HG03280 (cell line): ENCODE measurements around the gene FLOT2.
"Not testable (repeated sequence)": the region's sequence is repeated elsewhere in the genome, so short reads cannot be mapped to it uniquely, and the experiment has no call there.

Experiments used
- ATAC-seq: cut with Tn5 transposase; IDR thresholded peaks from one replicate; pipeline ENCODE4 v1.9.1; 2021; ENCODE audit warnings: mild to moderate bottlenecking, moderate library complexity; ENCODE audit not compliant: unreplicated experiment

Gene FLOT2

DNA sequence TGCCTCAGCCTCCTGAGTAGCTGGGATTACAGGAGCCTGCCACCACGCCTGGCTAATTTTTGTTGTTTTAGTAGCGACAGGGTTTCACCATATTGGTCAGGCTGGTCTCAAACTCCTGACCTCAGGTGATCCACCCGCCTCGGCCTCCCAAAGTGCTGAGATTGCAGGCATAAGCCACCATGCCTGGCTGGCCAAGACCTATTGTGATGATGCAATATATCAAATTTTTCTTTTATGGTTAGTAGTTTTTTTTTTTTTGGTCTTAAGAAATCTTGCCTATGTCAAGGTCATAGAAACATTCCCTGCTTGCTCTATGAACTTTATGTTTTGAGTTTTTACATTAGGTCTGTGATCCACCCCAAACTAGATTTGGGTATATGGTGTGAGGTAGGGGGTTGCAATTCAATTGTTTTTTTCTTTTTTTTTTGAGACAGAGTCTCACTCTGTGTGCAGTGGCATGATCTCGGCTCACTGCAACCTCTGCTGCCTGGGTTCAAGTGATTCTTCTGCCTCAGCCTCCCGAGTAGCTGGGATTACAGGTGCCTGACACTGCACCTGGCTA is 20.3 kb downstream of the FLOT2 start:
- ATAC-seq = not testable (repeated sequence)

DNA sequence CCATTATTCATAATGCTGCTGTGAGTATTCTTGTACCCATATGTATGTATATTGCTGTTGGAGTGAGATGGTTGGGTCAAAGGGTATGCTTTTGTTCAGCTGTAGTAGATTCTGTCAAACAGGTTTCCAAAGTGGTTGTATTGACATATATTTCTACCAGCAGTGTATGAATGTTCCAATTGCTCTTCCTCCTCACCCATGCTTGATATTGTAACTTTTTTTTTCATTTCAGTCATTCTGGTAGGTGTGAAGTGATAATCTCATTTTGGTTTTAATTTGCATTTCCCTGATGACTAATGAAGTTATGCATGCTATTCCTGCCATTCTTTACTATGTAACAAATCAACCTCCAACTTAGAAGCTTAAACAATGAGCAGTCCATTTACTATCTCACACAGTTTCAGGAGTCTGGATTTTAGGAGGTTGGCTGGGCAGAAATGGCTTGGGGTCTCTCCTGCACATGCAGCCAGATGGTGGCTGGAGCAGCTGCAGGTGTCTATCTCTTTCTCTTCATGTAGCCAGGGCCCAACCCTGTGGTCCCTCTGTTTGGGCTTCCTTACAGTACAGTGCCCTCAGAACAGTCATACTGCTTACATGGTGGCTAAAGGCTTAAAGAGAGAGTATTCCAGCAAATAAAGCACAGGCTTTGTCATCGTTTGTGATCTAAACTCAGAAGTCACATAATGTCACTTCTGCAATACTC is 21.5 kb downstream of the FLOT2 start:
- no peak for ATAC-seq

DNA sequence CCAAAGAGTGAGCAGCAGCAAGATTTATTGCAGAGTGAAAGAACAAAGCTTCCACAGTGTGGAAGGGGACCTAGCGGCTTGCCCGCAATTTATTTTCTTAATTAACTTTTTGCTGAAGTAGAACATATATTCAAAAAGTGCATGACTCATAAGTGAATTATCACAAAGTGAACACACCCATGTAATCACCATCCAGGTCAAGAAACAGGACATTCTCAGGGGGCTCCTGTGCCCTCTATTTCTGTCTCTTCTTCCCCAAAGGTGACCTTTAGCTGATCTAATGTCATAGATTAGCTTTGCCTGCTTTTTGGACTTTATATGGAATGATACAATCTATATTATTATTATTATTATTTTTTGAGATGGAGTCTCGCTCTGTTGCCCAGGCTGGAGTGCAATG is 22.8 kb downstream of the FLOT2 start:
- no peak for ATAC-seq

DNA sequence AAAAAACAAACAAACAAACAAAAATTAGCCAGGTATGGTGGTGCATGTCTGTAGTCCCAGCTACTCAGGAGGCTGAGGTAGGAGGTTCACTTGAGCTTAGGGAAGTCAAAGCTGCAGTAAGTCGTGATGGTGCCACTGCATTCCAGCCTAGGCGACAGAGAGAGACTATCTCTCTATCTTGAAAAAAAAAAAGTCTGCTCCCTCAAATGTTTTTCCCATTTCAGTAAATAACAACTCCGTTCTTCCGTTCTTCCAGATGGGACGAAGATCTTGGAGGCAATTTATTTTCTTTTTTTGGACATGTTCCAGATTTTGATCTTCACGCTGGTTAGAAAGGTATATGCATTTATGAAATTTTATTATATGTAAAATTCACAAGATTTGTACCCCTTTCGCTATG is 23.7 kb downstream of the FLOT2 start:
- ATAC-seq = no peak

DNA sequence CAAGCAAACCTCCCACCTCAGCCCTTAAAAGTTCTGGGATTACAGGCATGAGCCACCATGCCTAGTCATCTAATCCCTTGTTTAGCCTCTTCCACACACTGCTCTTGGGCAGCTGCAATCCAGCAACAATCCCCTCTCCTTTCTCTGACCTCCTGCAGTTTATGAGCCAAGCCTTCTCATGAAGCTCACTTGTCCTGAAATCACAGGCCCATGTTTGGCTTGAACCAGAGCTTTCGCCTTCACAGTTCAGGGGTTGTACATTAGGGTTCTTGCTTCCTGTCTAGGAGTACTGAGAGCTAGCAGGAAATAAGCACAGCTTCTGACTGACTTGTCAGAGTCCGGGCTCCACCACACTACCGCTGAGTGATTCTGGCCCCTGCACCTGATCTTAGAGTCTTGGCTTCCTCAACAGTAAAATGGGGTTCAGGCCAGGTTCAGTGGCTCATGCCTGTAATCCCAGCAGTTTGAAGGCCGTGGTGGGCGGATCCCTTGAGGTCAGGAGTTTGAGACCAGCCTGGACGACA is 26.4 kb downstream of the FLOT2 start:
- peak; percentile 96 for ATAC-seq

DNA sequence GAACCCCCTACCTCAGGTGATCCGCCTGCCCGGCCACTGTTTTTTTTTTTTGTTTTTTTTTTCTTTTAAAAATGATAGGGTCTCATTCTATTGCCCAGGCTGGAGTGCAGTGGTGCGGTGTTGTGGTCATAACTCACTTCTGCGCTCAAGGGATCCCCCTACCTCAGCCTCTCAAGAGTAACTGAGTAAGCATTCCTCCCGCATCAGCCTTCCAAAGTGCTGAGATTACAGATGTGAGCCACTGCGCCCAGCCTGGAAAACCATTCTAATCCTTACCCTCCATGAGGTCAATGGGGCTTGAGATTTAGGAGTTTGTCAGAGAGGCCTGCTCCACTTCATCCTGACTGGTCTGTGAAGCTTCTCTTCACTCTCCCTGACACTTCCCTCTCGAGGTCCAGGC is 30.3 kb downstream of the FLOT2 start:
- no peak for ATAC-seq

DNA sequence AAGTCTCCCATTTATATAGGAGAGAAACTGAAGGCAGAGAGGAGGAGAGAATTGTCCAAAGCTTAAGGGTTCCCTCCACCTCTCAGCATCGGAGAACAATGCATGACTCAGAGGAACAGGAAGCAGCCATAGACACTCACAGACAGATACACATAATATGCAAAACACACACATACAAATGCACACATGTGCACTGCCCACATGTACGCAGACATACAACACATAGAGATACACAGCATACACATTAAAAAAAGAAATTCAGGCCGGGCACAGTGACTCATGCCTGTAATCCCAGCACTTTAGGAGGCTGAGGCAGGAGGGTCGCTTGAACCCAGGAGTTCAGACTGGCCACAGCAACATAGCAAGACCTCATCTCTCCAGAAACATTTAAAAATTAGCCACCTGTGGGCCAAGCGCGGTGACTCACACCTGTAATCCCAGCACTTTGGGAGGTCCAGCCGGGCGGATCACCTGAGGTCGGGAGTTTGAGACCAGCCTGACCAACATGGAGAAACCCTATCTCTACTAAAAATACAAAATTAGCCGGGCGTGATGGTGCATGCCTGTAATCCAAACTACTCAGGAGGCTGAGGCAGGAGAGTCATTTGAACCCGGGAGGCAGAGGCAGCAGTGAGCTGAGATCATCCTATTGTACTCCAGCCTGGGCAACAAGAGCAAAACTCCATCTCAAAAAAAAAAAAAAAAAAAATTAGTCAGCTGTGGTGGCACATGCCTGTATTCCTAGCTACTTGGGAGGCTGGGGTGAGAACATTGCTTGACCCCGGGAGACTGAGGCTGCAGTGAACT is 31.4 kb downstream of the FLOT2 start:
- no peak for ATAC-seq

DNA sequence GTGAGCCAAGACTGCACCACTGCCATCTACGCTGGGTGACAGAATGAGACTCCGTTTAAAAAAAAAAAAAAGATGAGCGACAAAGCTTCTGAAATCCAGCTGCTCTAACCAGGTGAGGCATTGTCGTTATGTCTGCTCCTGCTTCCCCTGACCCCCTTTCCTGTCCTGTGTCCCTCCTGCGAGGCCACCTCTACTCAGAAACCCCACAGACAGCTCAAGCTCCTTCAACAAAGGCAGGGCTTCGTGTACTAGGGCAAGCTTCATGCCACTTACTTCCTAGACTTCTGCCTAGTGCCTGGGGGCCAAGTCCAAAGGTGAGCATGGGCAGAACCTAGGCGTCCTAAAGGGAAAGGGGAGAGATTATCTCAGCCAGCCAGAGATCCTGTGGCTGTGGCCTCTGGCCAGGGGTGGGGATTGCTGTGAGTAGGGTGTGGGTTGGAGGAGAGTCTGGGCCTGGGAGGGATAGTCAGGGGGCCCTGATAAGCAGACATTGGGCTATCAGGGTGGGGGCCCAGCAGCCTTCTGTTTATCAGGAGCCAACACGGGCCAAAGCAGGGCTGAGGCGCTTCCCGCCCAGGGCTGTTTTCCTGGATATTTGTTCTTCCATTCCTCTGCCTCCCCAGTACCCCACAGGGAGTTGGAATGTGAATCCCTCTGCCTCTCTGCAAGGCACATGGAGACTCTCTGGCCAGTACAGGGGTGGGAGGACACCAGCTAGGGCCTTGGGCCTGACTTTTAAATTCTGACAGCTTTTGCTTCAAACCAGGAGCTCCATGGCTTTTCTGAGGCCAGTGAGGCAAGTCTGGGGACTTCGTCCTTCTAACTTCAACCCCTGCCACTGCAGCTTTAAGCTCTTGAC is 32.3 kb downstream of the FLOT2 start:
- no peak for ATAC-seq

DNA sequence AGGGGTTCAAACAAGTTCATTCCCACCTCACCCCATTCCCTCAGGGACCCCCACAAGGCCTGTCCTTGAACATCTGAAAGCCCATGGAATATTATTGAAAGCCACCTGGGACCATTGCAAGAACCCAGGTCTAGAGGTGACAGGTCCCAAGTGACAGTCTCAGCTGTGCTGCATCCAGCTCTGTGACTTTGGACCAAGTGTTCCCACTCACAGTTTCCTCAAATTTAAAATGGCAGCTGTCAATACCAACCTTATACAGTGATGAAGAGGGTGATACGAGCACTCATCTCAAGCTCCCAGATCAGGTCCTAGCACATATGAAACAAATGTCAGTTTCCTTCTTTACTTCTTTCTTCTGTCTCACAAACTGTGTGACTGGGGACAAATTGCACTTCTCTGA is 33.6 kb downstream of the FLOT2 start:
- ATAC-seq = no peak

DNA sequence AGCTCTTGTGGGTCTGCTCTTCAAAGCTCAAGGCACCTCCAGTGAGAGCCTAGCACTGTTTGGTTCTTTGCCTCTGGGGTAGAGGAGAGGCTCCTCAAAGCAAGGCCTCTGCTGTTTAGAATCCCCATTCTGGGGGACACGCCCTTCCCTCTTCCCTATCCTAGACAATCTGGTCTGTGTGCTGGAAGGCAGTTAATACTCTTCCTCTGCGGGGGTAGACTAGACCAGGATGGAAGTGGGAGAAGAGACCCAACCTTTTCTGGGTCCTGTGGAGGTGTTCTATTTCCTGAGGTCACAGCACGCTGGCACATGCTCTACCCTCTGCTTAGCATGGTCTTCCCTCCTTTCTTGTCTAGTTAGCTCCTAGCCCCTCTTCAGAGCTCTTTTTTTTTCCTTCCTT is 35.0 kb downstream of the FLOT2 start:
- no peak for ATAC-seq

DNA sequence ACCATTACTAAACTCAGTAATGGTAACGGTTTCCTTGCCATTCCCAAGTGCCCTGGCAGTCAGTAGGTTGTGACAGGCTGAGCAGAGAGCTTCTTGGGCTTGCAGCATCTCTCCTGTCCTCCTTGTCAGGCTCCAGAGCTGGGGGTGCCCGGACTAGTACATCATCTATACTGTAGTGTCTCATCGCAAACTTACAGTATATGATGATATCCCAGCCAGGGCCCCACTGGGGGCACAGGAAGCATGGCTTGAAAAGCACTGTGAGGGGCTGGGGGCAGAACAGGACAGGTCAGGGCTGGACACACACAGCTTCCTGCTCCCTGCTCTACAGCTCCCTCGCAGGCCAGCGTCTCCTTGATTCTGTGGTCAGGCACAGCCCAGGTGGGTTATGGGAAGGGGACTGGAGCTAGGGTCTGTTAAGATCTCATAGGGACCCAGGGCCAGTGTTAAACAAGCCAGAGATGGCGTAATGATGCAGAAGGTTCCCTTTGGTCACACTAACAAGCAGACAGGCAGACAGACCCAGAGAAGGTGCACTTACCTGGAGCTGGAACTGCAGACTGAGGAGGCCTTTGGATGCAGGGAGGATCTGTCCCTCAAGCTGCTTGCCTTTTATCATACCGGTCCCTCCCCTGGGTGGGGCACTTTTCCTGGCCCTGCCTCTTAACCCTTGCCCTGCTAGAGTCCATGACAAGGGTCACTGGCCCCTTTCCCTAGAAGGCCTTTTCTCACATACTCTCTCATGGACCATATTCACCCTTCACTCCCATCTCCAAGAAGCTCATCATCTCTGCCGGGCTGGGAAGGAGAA is 35.9 kb downstream of the FLOT2 start:
- no peak for ATAC-seq

DNA sequence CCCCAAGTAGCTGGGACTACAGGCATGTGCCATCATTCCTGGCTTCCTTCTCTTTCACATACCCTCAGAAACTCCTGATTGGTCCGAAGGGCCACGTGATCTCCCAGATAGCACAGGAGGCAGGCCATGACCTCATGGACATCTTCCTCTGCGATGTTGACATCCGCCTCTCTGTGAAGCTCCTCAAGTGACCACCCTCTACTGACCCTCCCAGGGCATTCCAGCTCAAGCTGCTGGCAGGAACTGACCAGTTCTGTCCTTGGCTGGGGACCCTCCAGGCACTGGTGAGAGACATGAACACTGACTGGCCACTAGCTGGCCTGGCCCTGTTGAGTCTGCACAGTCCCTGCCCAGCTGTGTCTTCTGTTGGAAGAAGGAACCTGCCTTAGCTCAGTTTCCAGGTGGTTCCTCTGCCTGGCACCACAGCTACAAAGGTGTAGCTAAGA is 37.1 kb downstream of the FLOT2 start:
- no peak for ATAC-seq

DNA sequence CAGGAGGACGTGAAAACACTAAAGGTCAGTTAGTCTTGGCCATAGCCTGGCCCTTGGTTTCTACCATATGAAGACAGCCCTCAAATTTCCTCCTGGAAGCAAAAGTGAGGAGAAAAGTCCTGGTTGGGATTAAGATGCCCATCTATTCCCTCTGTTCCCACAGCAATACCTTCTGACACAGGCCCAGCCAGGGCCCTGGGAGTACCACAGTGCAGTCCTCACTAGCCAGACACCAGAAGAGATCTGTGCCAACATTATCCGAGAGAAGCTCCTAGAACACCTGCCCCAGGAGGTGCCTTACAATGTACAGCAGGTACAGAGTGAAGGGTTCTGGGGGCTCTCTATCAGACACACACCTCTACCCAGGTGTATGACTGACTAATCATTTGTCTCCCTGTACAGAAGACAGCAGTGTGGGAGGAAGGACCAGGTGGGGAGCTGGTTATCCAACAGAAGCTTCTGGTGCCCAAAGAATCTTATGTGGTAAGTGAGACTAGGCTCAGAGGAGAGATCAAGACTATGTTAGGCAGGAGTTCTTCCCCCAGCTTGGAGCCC is 38.7 kb downstream of the FLOT2 start:
- ATAC-seq = no peak

DNA sequence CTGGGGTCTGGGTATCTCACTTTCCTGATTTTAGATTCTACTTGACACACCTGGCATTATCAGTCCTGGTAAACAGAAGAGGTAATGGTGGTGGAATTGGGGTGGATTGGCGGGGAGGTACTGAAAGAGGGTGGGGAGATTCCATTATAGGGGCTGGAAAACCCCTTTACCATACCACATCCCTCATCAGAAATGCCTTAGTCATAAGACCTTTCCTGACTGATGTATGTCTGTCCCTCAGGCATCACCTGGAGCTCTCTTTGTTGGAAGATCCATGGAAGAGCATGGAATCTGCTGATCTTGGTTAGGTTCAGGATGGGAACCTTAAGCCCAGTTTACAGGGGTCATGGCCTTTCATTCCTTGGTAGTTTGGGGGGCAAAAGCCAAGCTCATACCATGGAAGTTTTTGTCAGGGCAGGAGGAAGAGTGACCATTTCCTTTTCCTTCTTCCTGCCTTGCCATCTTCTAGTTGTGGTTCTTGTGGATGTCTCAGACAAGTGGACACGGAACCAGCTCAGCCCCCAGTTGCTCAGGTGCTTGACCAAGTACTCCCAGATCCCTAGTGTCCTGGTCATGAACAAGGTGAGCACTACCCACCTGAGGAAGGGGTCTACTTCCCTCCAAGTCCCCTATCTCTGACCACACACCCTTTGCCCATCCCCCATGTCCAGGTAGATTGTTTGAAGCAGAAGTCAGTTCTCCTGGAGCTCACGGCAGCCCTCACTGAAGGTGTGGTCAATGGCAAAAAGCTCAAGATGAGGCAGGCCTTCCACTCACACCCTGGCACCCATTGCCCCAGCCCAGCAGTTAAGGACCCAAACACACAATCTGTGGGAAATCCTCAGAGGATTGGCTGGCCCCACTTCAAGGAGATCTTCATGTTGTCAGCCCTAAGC is 39.4 kb downstream of the FLOT2 start:
- no peak for ATAC-seq

DNA sequence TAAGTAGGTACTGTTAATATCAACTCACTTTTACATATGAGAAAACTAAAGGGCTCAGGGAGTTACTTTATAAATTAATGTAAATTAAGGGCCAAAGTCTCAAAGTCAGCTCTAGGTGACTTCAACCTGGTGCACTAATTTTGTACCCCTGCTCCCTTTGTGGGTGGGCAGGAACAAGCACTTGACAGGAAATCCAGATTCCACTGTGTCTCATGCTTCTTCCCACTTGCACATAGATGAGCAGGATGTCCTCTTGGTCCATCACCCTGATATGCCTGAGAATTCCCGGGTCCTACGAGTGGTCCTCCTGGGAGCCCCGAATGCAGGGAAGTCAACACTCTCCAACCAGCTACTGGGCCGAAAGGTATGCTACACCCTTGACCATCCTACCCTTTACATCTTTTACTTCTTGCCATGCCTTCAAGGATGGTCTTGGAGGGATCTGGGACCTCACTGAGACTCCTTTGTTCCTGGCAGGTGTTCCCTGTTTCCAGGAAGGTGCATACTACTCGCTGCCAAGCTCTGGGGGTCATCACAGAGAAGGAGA is 41.4 kb downstream of the FLOT2 start:
- ATAC-seq = no peak

DNA sequence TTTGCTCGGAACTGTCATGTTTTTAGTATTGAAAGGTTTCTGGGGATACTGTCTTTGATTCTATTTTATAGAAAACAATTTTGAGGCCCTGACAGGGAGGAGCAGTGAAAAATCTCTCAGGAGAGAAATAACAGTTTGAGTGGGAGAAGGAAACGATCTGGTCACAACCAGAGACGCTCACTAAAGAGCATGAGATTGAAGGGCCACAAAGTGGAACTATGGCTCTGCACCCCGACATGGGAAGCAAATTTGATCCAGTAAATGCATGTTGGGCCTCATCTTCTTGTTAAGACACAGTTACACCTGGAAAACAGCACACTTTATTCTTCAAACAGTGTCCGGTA is 42.2 kb downstream of the FLOT2 start:
- ATAC-seq = no peak

DNA sequence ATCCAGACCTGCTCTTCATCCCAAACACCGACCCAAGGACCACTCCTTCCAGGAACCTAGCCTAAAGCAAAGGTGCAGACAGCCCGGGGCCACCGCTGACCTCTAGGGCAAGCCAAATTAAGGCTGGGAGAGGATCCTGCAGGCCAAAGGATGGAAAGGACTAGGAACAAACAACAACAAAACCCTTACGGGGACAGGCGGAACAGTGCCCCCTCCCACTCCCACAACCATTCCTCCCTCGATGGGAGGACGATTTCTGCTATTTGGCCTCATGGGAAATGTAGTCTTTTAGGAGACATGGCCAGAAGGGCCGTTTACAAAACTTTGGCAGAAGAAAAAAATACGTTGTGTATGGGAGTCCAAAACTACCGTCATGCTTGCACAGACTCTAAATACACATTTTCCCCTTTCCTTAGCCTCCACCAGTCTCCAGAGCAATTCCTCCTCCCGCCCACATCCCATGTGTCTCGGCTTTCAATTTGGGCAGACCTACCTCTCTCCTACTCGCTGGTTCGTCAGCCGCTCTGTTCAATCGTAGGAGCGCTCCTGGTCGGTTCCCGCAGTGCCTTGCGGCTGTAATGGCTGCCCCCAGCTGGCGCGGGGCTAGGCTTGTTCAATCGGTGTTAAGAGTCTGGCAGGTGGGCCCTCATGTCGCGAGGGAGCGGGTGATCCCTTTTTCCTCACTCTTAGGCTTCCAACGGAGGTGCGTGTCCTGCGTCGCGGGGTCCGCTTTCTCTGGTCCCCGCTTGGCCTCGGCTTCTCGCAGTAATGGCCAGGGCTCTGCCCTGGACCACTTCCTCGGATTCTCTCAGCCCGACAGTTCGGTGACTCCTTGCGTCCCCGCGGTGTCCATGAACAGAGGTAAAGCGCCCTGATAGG is 42.8 kb downstream of the FLOT2 start, which contains the start of gene ERAL1:
TSS of gene ERAL1 (plus strand) at position 560 of the 879 bp plus-strand sequence. CDS start at position 579, 19 bp downstream.
- ATAC-seq = peak; percentile 98
